Effector memory CD8-positive, alpha-beta T cell (primary cell): ENCODE measurements around the gene TRABD2B.

Experiments used
- ATAC-seq: fragments of 150-1000 bp; cut with Tn5 transposase; replicated peaks from 2 replicates; pipeline ENCODE4 v1.10.0; 2021; ENCODE audit warnings: mild to moderate bottlenecking, moderate library complexity
- DNase-seq, 3 experiments: peaks; one replicate each; pipeline ENCODE4 v3.0.0; 2021
- H3K27ac Mint-ChIP-seq, 2 donors: one replicate each; pipeline ENCODE4 v1.8.0; 2022; ENCODE audit warnings: mild to moderate bottlenecking in 2 of 2, mixed read lengths in 2 of 2, moderate library complexity in 2 of 2
- H3K27me3 Mint-ChIP-seq, 2 donors: one replicate each; pipeline ENCODE4 v1.8.0; 2022; ENCODE audit warnings: mixed read lengths in 2 of 2
- H3K36me3 Mint-ChIP-seq: one replicate; pipeline ENCODE4 v1.8.0; 2022; ENCODE audit warnings: mild to moderate bottlenecking, moderate library complexity, mixed read lengths; ENCODE audit not compliant: insufficient read depth
- H3K4me1 Mint-ChIP-seq, 2 donors: one replicate each; pipeline ENCODE4 v1.8.0; 2022; ENCODE audit warnings: low read depth in 2 of 2, mixed read lengths in 2 of 2
- H3K4me3 Mint-ChIP-seq, 2 donors: one replicate each; pipeline ENCODE4 v1.8.0; 2022; ENCODE audit warnings: mild to moderate bottlenecking in 2 of 2, mixed read lengths in 2 of 2, moderate library complexity in 2 of 2
- H3K9me3 Mint-ChIP-seq, 2 donors: one replicate each; pipeline ENCODE4 v1.8.0; 2022; ENCODE audit warnings: mixed read lengths in 2 of 2

The TRABD2B gene

GRCh38 chr1:47993881-47994625, 3.1 kb downstream of the TRABD2B start:
- H3K4me3 Mint-ChIP-seq, result no peak overlapping the region
- peaks cover 7% of the 10 kb centered on the region in 2 donors for H3K4me1 Mint-ChIP-seq
- peaks cover 64 to 84% of the 10 kb centered on the region in 2 donors for H3K27me3 Mint-ChIP-seq
- DNase-seq (no peak), ATAC-seq (no peak)
- H3K27ac Mint-ChIP-seq, result no peak overlapping the region
- no peaks in the 10 kb centered on the region for H3K36me3 Mint-ChIP-seq
- no peaks in the 10 kb centered on the region for H3K9me3 Mint-ChIP-seq

GRCh38 chr1:47993416-47993740, 3.8 kb downstream of the TRABD2B start:
- ATAC-seq (no peak), DNase-seq (no peak)
- H3K27ac Mint-ChIP-seq, result no peak overlapping the region
- peaks cover 59 to 80% of the 10 kb centered on the region in 2 donors for H3K27me3 Mint-ChIP-seq
- no peak overlapping the region for H3K4me3 Mint-ChIP-seq
- no peaks in the 10 kb centered on the region for H3K9me3 Mint-ChIP-seq
- H3K4me1 Mint-ChIP-seq, result peaks cover 7% of the 10 kb centered on the region in 2 donors
- no peaks in the 10 kb centered on the region for H3K36me3 Mint-ChIP-seq

GRCh38 chr1:47992720-47993415, 4.3 kb downstream of the TRABD2B start:
- H3K36me3 Mint-ChIP-seq, result no peaks in the 10 kb centered on the region
- H3K9me3 Mint-ChIP-seq, result no peaks in the 10 kb centered on the region
- DNase-seq (no peak), ATAC-seq (no peak)
- peaks cover 59 to 80% of the 10 kb centered on the region in 2 donors for H3K27me3 Mint-ChIP-seq
- H3K27ac Mint-ChIP-seq, result no peak overlapping the region
- no peak overlapping the region for H3K4me3 Mint-ChIP-seq
- peaks cover 7% of the 10 kb centered on the region in 2 donors for H3K4me1 Mint-ChIP-seq

- ATAC-seq (no peak), DNase-seq (no peak)
- no peaks in the 10 kb centered on the region for H3K9me3 Mint-ChIP-seq
- no peak overlapping the region for H3K4me3 Mint-ChIP-seq
- H3K27ac Mint-ChIP-seq, result no peak overlapping the region
- peaks cover 7% of the 10 kb centered on the region in 2 donors for H3K4me1 Mint-ChIP-seq
- no peaks in the 10 kb centered on the region for H3K36me3 Mint-ChIP-seq
- H3K27me3 Mint-ChIP-seq, result peaks cover 61 to 83% of the 10 kb centered on the region in 2 donors
These were observed 5.5 kb downstream of the TRABD2B start for GRCh38 chr1:47991673-47992072.

- Mint-ChIP-seq H3K27ac (no peak overlapping the region), H3K4me1 (peaks cover 5 to 6% of the 10 kb centered on the region in 2 donors), H3K4me3 (no peak overlapping the region), H3K36me3 (no peaks in the 10 kb centered on the region), H3K9me3 (no peaks in the 10 kb centered on the region), H3K27me3 (peaks cover 63 to 83% of the 10 kb centered on the region in 2 donors)
- DNase-seq (no peak), ATAC-seq (no peak)
These were observed 6.0 kb downstream of the TRABD2B start for GRCh38 chr1:47991187-47991586.

GRCh38 chr1:47990286-47990685, 6.9 kb downstream of the TRABD2B start:
- H3K27me3 Mint-ChIP-seq, result peaks cover 65 to 83% of the 10 kb centered on the region in 2 donors

GRCh38 chr1:47987601-47988000, 9.6 kb downstream of the TRABD2B start:
- Mint-ChIP-seq H3K4me3 (no peak overlapping the region), H3K4me1 (peaks cover 0 to 3% of the 10 kb centered on the region in 2 donors), H3K36me3 (no peaks in the 10 kb centered on the region), H3K27ac (no peak overlapping the region), H3K27me3 (peaks cover 68 to 83% of the 10 kb centered on the region in 2 donors), H3K9me3 (no peaks in the 10 kb centered on the region)
- DNase-seq (no peak), ATAC-seq (no peak)

More at GRCh38 chr1:47990286-47990685, 6.9 kb downstream of the TRABD2B start:
- Mint-ChIP-seq H3K36me3 (no peaks in the 10 kb centered on the region), H3K9me3 (no peaks in the 10 kb centered on the region), H3K4me1 (no peaks in the 10 kb centered on the region), H3K4me3 (no peak overlapping the region), H3K27ac (no peak overlapping the region)
- no peak for ATAC-seq
- DNase-seq, result no peak

- DNase-seq, result no peak
- no peak for ATAC-seq
- Mint-ChIP-seq H3K27ac (no peak overlapping the region), H3K36me3 (no peaks in the 10 kb centered on the region), H3K9me3 (no peaks in the 10 kb centered on the region), H3K4me1 (peaks cover 0 to 3% of the 10 kb centered on the region in 2 donors), H3K27me3 (peaks cover 68 to 83% of the 10 kb centered on the region in 2 donors), H3K4me3 (no peak overlapping the region)
These were observed 10.4 kb downstream of the TRABD2B start for GRCh38 chr1:47986761-47987200.

- Mint-ChIP-seq H3K4me1 (peaks cover 0 to 3% of the 10 kb centered on the region in 2 donors), H3K27ac (no peak overlapping the region), H3K36me3 (no peaks in the 10 kb centered on the region), H3K4me3 (no peak overlapping the region), H3K27me3 (peaks cover 68 to 78% of the 10 kb centered on the region in 2 donors), H3K9me3 (no peaks in the 10 kb centered on the region)
- no peak for ATAC-seq
- DNase-seq, result no peak
These were observed 12.2 kb downstream of the TRABD2B start for GRCh38 chr1:47985018-47985417.

GRCh38 chr1:47984175-47984789, 12.9 kb downstream of the TRABD2B start:
- Mint-ChIP-seq H3K4me3 (no peak overlapping the region), H3K4me1 (peaks cover 0 to 3% of the 10 kb centered on the region in 2 donors)
- no peak for ATAC-seq

GRCh38 chr1:47983691-47984090, 13.5 kb downstream of the TRABD2B start:
- Mint-ChIP-seq H3K27me3 (peaks cover 70 to 85% of the 10 kb centered on the region in 2 donors), H3K4me1 (peaks cover 0 to 3% of the 10 kb centered on the region in 2 donors)

More at GRCh38 chr1:47984175-47984789, 12.9 kb downstream of the TRABD2B start:
- Mint-ChIP-seq H3K36me3 (no peaks in the 10 kb centered on the region), H3K27me3 (peaks cover 68 to 82% of the 10 kb centered on the region in 2 donors), H3K27ac (no peak overlapping the region), H3K9me3 (no peaks in the 10 kb centered on the region)
- DNase-seq, result no peak

GRCh38 chr1:47981667-47982350, 15.4 kb downstream of the TRABD2B start:
- DNase-seq, result no peak
- Mint-ChIP-seq H3K4me3 (no peak overlapping the region), H3K36me3 (no peaks in the 10 kb centered on the region), H3K27me3 (peaks cover 67 to 88% of the 10 kb centered on the region in 2 donors), H3K4me1 (peaks cover 0 to 3% of the 10 kb centered on the region in 2 donors), H3K9me3 (no peaks in the 10 kb centered on the region), H3K27ac (no peak overlapping the region)
- no peak for ATAC-seq

More at GRCh38 chr1:47983691-47984090, 13.5 kb downstream of the TRABD2B start:
- Mint-ChIP-seq H3K9me3 (no peaks in the 10 kb centered on the region), H3K4me3 (no peak overlapping the region), H3K27ac (no peak overlapping the region), H3K36me3 (no peaks in the 10 kb centered on the region)
- no peak for ATAC-seq
- no peak for DNase-seq

GRCh38 chr1:47980501-47980900, 16.7 kb downstream of the TRABD2B start:
- DNase-seq (no peak), ATAC-seq (no peak)
- no peaks in the 10 kb centered on the region for H3K9me3 Mint-ChIP-seq
- H3K27me3 Mint-ChIP-seq, result peaks cover 61 to 87% of the 10 kb centered on the region in 2 donors
- peaks cover 0 to 3% of the 10 kb centered on the region in 2 donors for H3K4me1 Mint-ChIP-seq
- H3K36me3 Mint-ChIP-seq, result no peaks in the 10 kb centered on the region
- no peak overlapping the region for H3K4me3 Mint-ChIP-seq
- H3K27ac Mint-ChIP-seq, result no peak overlapping the region
